Stimulated activated CD4-positive, alpha-beta T cell treated with anti-CD3 and anti-CD28 coated beads, TNF-alpha, amount 100 ng/mL, for 1 hour (primary cell): Measurements from ENCODE around the gene ODAD4.
"Not testable (repeated sequence)": the region's sequence is repeated elsewhere in the genome, so short reads cannot be mapped to it uniquely, and the experiment has no call there.

ENCODE experiments used
- DNase-seq, 3 donors: peaks; one replicate each; pipeline ENCODE4 v3.0.0-alpha.2; 2020; ENCODE audit warnings: low read depth in 3 of 3, low spot score in 1 of 3

Gene ODAD4

GRCh38 chr17:41989702-41990419 lies 59.4 kb downstream of the ODAD4 start:
- DNase-seq, result no peak

GRCh38 chr17:41992576-41992975 lies 62.2 kb downstream of the ODAD4 start:
- no peak for DNase-seq

- no peak for DNase-seq
These were observed 66.4 kb downstream of the ODAD4 start for GRCh38 chr17:41996855-41997164.

- no peak for DNase-seq
These were observed 68.1 kb downstream of the ODAD4 start for GRCh38 chr17:41998497-41998896.

GRCh38 chr17:42000413-42001133 lies 70.2 kb downstream of the ODAD4 start:
- DNase-seq, result no peak

- DNase-seq, result no peak
These were observed 71.3 kb downstream of the ODAD4 start for GRCh38 chr17:42001729-42002128.

- DNase-seq, result no peak
These were observed 71.9 kb downstream of the ODAD4 start for GRCh38 chr17:42002175-42002791.

GRCh38 chr17:42002792-42003301 lies 72.4 kb downstream of the ODAD4 start:
- DNase-seq, result no peak

- DNase-seq, result no peak
These were observed 74.7 kb downstream of the ODAD4 start for GRCh38 chr17:42005166-42005565.

- DNase-seq, result no peak
These were observed 78.8 kb downstream of the ODAD4 start for GRCh38 chr17:42009170-42009569.

- DNase-seq, result not testable (repeated sequence)
These were observed 79.9 kb downstream of the ODAD4 start for GRCh38 chr17:42010266-42010680.

GRCh38 chr17:42010898-42011516 lies 80.6 kb downstream of the ODAD4 start:
- DNase-seq, result no peak

- not testable (repeated sequence) for DNase-seq
These were observed 81.9 kb downstream of the ODAD4 start for GRCh38 chr17:42012363-42012762.

GRCh38 chr17:42013740-42014139 lies 83.3 kb downstream of the ODAD4 start:
- DNase-seq, result not testable (repeated sequence)
